Lower leg skin (tissue), 3 donors: ENCODE data around the gene PRR14.

Experiments used
- POLR2A ChIP-seq, 2 donors: fragments of 450-650 bp; IDR thresholded peaks; one replicate each; pipeline ENCODE4 v1.6.1; 2016 to 2017; ENCODE audit warnings: antibody characterized with exemption in 2 of 2, mild to moderate bottlenecking in 1 of 2, moderate library complexity in 1 of 2
- TF ChIP-seq, protein P1 (sequence below), 3 donors: fragments of 450-650 bp; IDR thresholded peaks; one replicate each; pipeline ENCODE4 v1.5.1; 2016; ENCODE audit warnings: antibody characterized with exemption in 3 of 3, mild to moderate bottlenecking in 3 of 3, moderate library complexity in 2 of 3

DNA sequence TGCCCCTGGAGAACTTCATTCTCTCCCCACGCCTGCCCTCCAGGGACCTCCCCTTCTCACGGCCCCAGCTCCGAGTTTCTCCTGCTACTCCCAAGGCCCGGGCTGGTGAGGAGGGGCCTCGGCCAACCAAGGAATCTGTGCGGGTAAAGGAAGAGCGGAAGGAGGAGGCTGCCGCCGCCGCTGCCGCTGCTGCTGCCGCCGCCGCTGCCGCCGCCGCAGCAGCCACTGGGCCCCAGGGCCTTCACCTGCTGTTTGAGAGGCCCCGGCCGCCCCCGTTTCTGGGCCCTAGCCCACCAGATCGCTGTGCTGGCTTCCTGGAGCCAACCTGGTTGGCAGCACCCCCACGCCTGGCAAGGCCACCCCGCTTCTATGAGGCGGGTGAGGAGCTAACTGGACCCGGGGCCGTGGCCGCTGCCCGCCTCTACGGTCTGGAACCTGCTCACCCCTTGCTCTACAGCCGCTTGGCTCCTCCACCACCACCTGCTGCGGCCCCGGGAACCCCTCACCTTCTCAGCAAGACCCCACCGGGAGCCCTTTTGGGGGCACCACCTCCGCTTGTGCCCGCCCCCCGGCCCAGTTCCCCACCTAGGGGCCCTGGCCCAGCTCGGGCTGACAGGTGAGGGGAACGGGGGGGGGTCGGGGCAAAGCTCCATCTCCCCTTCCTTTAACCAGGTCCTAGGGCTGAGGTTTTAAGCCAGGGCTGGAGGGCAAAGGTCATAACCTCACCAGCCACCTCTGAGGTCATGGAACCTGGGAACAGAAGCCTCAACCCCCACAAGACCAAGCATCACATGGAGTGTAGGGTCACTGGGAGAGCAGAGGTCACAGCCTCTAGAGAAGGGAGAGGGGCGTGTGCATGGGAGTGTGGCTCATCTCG is 18.5 kb downstream of the PRR14 start:
- TF ChIP-seq, protein P1, sequence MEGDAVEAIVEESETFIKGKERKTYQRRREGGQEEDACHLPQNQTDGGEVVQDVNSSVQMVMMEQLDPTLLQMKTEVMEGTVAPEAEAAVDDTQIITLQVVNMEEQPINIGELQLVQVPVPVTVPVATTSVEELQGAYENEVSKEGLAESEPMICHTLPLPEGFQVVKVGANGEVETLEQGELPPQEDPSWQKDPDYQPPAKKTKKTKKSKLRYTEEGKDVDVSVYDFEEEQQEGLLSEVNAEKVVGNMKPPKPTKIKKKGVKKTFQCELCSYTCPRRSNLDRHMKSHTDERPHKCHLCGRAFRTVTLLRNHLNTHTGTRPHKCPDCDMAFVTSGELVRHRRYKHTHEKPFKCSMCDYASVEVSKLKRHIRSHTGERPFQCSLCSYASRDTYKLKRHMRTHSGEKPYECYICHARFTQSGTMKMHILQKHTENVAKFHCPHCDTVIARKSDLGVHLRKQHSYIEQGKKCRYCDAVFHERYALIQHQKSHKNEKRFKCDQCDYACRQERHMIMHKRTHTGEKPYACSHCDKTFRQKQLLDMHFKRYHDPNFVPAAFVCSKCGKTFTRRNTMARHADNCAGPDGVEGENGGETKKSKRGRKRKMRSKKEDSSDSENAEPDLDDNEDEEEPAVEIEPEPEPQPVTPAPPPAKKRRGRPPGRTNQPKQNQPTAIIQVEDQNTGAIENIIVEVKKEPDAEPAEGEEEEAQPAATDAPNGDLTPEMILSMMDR (IDR thresholded peaks at IDR 0.05) = no peak
- no peak for TF ChIP-seq POLR2A (IDR thresholded peaks at IDR 0.05)
